SU-DHL-6 (cell line): Measurements from ENCODE around the gene BMP6.

Experiments
- CTCF ChIP-seq: fragments of 200-600 bp; sonication (generic); IDR thresholded peaks from one replicate; pipeline ENCODE4 v1.5.1; 2017; ENCODE audit warnings: antibody characterized with exemption, mild to moderate bottlenecking, low read length, moderate library complexity; ENCODE audit not compliant: insufficient read depth, poor library complexity, severe bottlenecking
- EZH2phosphoT487 ChIP-seq: fragments of 200-600 bp; sonication (generic), shearing (Covaris generic); conservative IDR thresholded peaks from 2 replicates; pipeline ENCODE4 v1.6.1; 2018; ENCODE audit warnings: mild to moderate bottlenecking, antibody characterized with exemption, low read length, moderate library complexity, mixed read lengths

- TF ChIP-seq CTCF (no peak), EZH2phosphoT487 (no peak)
These were observed 189.3 kb downstream of the BMP6 start for GRCh38 chr6:7914991-7915789.
